Activated CD4-positive, alpha-beta T cell treated with anti-CD3 and anti-CD28 coated beads, Interleukin-2, amount 10 ng/mL, durations not matched to agents 24 days and 14 days (primary cell): ENCODE data around the gene HES1. TPM values are rescaled to one million over a fixed set of nuclear protein-coding genes. Genes with fewer than 3 reads are reported as not detected.
"Not testable (repeated sequence)": the region's sequence is repeated elsewhere in the genome, so short reads cannot be mapped to it uniquely, and the experiment has no call there.

ENCODE experiments used
- DNase-seq: peaks from one replicate; pipeline ENCODE4 v3.0.0; 2022
- H3K27ac Mint-ChIP-seq: one replicate; pipeline ENCODE4 v1.8.0; 2022; ENCODE audit warnings: mild to moderate bottlenecking, mixed read lengths
- H3K27me3 Mint-ChIP-seq: one replicate; pipeline ENCODE4 v1.8.0; 2022; ENCODE audit warnings: mixed read lengths
- H3K36me3 Mint-ChIP-seq: one replicate; pipeline ENCODE4 v1.8.0; 2022; ENCODE audit warnings: low read depth, mild to moderate bottlenecking, mixed read lengths
- H3K4me1 Mint-ChIP-seq: one replicate; pipeline ENCODE4 v1.8.0; 2021; ENCODE audit warnings: mixed read lengths
- H3K4me3 Mint-ChIP-seq: one replicate; pipeline ENCODE4 v1.8.0; 2022; ENCODE audit warnings: mild to moderate bottlenecking, moderate library complexity, mixed read lengths
- H3K9me3 Mint-ChIP-seq: one replicate; pipeline ENCODE4 v1.8.0; 2021; ENCODE audit warnings: mixed read lengths
- intact Hi-C: fragments of 100-400 bp; cut with micrococcal nuclease; formaldehyde crosslinking; loops from one replicate; pipeline ENCODE4 v1.15.1; 2023
- total RNA-seq: library from RNA; stranded (reverse); gene quantifications from 2 replicates; pipeline ENCODE4 v1.2.3, GENCODE V29; 2022

Gene HES1
- total RNA-seq, 1 donor from 2014 or later = 1.2 TPM

DNA sequence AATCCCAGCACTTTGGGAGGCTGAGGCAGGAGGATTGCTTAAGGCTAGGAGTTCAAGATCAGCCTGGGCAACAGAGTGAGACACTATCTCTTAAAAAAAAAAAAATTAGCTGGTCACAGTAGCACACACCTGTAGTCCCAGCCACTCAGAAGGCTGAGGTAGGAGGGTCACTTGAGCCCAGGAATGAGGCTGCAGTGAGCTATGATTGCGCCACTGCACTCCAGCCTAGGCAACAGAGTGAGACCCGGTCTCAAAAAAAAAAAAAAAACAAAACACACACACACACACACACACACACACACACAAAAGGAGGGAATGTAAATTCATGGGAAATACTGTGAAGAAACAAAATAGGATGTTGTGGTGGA lies 15.0 kb downstream of the HES1 start:
- H3K27ac Mint-ChIP-seq, DNase-seq, H3K4me1 Mint-ChIP-seq, H3K4me3 Mint-ChIP-seq, H3K36me3 Mint-ChIP-seq, intact Hi-C loops: not testable (repeated sequence)
- Mint-ChIP-seq H3K9me3 (peaks cover 15% of the 10 kb centered on the region), H3K27me3 (peaks cover 34% of the 10 kb centered on the region)

DNA sequence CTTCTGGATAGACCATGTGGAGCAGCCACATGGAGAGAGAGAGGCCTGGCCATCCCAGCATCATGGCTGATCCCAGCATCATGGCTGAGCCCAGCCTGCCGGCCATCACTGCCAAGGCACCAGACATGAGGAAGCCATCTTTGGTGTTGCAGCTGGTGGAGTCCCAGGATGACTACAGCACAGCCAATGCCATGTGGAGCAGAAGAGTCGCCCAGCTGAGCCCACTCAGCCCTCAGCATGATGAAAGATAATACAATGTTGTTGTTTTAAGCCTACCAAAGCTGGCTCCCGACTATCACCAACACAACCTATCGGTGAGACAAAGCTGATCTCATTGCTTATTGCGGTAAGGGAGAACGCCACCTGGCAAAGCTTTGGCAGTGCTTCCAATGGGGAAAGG lies 18.4 kb downstream of the HES1 start:
- Mint-ChIP-seq H3K9me3 (peaks cover 15% of the 10 kb centered on the region), H3K4me1 (no peaks in the 10 kb centered on the region), H3K27ac (no peak overlapping the region), H3K27me3 (peaks cover 37% of the 10 kb centered on the region), H3K36me3 (peaks cover 3% of the 10 kb centered on the region), H3K4me3 (no peak overlapping the region)
- no peak for DNase-seq
- intact Hi-C loops = no loop called here

DNA sequence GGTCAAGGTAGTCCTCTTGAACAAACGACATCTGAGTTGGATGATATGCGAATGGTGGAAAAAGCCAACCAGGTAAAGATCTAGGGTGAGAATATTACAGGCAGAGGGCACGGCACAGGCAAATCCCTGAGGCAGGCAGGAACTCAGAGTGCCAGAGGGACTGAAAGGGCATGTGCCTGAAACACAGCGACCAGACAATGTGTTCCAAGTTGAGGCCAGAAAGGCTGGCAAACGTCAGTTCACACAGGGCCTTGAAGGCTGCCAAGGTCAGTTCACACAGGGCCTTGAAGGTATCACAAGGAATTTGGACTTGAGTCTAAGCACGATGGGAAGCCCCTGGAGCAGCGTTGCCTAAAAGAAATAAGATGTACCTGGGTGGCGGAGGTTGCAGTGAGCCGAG lies 20.1 kb downstream of the HES1 start:
- Mint-ChIP-seq H3K27me3 (peaks cover 39% of the 10 kb centered on the region), H3K4me1 (no peaks in the 10 kb centered on the region), H3K27ac (no peak overlapping the region), H3K36me3 (peaks cover 3% of the 10 kb centered on the region), H3K9me3 (peaks cover 15% of the 10 kb centered on the region), H3K4me3 (no peak overlapping the region)
- intact Hi-C loops = no loop called here
- no peak for DNase-seq

DNA sequence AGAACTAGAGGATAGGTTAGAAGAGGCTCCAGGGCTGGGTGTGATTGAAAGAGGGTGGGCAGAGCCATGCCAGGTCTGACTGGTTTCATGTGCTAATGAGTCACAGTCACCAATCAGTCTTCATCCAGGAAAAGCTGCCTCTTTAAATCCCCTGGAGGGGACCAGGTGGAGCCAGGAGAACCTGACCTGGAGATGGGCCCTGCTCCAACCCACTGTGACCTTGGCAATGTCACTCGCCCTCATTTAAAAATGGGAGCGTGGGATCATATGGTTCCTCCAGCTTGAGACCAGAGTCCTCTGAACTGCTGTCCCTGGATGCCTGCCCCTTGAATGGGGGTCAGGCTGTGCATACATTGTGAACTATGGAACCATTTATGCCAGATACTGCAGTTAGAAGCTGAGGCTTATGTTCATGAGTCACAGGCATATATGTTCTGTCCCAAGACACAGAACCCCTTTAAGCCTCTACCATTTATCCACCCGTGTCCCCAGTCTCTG lies 23.0 kb downstream of the HES1 start:
- intact Hi-C loops = no loop called here
- H3K4me1 Mint-ChIP-seq = no peaks in the 10 kb centered on the region
- peaks cover 13% of the 10 kb centered on the region for H3K9me3 Mint-ChIP-seq
- H3K27ac Mint-ChIP-seq = no peak overlapping the region
- H3K4me3 Mint-ChIP-seq = no peak overlapping the region
- DNase-seq = no peak
- H3K36me3 Mint-ChIP-seq = peaks cover 3% of the 10 kb centered on the region
- H3K27me3 Mint-ChIP-seq = peaks cover 46% of the 10 kb centered on the region

DNA sequence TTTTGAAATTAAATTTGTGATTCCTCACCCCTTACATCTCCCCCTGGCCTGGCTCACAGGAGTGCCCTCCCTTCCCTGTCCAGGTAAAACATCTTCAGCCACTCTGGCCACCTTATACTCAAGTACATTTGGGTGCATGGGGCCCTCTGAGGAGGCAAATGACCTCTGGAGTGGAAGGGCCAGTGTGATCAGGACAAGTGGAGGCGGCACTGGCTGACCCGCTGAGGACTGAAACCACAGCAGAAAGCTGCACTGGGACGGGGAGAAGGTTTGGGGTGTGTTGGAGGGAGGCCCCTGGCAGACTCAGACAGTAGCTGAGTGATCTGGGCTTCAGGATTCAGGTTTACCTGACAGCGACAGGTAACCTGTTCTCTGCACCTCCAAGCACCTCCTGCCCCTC lies 24.2 kb downstream of the HES1 start:
- Mint-ChIP-seq H3K9me3 (peaks cover under 1% of the 10 kb centered on the region), H3K4me3 (no peak overlapping the region), H3K4me1 (no peaks in the 10 kb centered on the region), H3K27me3 (peaks cover 52% of the 10 kb centered on the region), H3K27ac (no peak overlapping the region), H3K36me3 (no peaks in the 10 kb centered on the region)
- intact Hi-C loops = no loop called here
- DNase-seq = no peak

DNA sequence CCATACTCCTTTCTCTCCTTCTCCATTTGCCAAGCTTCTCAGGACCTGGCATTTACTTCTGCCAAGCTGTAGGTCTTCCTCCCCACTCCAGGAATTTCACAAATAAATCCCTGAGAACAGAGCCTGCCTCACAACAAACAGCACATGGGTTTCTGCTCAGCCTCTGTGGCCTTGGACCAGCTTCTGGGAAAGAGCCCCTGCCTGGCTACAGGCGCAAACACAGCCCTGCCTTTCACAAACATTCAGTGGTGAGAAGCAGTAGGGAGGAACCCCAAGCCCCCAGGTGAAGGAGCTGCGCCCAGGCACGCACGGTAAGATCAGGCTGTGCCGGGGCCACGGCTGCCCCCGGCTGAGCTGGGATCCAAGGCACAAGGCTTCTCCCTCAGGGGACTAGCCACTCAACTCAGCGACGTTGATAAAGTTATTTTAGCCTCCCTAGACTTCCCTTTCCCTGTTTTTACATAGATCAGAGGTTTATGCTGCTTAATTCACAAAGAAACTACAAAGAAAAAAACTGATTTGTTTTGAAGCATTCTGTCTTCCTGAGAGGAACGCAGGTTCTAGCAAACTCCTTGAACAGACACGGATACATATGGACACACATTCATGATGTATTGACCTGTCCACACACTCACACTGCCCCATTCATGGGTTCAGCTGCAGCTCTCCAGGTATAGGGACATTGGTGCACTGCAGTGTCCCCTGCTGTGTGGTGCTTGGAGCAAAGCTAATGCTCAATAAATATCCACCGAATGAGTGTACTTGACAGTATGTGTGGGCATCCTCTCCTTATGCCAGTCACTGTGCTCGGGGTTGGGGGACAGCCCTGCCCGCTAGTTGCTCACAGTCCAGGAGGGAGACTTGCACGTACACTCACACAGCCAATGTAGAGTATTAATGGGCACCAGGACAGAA lies 25.4 kb downstream of the HES1 start:
- Mint-ChIP-seq H3K4me1 (no peaks in the 10 kb centered on the region), H3K27ac (no peak overlapping the region), H3K4me3 (no peak overlapping the region), H3K27me3 (peaks cover 56% of the 10 kb centered on the region), H3K9me3 (no peaks in the 10 kb centered on the region), H3K36me3 (no peaks in the 10 kb centered on the region)
- intact Hi-C loops = no loop called here
- DNase-seq = no peak

DNA sequence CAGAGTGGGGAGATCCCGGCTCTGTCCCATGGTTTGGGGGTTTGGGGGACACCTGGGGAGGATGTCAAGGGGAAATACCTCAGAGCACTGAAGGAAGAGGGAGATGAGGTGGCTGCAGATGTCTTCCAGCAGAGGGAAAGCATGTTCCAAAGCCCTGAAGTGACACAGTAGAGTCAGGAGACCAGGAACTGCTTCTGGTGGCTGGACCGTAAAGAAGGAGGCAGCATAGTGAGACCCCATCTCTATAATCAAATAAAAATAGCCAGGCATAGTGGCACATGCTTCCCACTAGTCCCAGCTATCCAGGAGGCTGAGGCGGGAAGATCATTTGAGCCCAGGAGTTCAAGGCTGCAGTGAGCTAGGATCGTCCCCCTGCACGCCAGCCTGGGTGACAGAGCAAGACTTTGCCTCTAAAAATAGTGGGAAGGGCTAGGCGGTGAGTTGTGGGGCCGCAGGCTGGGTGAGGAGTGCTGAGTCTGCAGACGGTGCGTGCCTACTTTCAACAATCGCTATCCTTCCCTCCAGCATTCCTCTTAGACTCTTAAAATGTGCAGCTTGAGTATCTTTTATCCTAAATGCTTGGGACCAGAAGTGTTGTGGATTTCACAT lies 26.2 kb downstream of the HES1 start:
- Mint-ChIP-seq H3K27me3 (peaks cover 58% of the 10 kb centered on the region), H3K36me3 (no peaks in the 10 kb centered on the region), H3K4me1 (no peaks in the 10 kb centered on the region), H3K27ac (no peak overlapping the region), H3K4me3 (no peak overlapping the region), H3K9me3 (no peaks in the 10 kb centered on the region)
- intact Hi-C loops = no loop called here
- DNase-seq = no peak

DNA sequence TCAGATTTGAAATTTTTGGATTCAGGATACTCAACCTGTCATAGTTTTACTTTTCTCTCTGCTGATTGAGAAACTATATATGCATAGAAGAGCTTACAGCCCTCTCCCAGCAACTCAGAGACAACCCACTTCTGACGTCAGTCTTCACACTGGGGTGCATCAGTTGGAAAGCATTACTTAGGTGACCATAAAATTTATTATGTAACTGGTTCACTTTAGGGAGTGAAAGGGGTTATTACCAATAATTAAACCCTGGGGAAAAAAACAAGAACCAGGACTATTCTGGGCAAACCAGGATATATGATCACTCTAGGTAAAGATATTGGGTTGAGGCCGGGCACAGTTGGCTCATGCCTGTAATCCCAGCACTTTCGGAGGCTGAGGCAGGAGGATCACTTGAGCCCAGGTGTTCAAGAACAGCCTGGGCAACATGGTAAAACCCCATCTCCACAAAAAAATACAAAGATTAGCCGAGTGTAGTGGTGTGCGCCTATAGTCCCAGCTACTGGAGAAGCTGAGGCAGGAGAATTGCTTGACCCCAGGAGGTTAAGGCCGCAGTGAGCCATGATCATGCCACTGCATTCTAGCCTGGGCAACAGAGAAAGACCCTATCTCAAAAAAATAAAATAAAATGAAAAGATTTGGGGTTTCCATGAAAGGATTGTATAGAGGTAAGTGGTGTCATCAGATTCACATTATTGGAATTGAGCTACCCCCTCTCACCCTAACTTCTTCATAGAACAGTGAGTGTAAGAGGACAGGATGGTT lies 27.1 kb downstream of the HES1 start:
- DNase-seq = no peak
- Mint-ChIP-seq H3K4me1 (no peaks in the 10 kb centered on the region), H3K4me3 (no peak overlapping the region), H3K27me3 (peaks cover 61% of the 10 kb centered on the region), H3K36me3 (no peaks in the 10 kb centered on the region), H3K27ac (no peak overlapping the region), H3K9me3 (no peaks in the 10 kb centered on the region)
- intact Hi-C loops = no loop called here

DNA sequence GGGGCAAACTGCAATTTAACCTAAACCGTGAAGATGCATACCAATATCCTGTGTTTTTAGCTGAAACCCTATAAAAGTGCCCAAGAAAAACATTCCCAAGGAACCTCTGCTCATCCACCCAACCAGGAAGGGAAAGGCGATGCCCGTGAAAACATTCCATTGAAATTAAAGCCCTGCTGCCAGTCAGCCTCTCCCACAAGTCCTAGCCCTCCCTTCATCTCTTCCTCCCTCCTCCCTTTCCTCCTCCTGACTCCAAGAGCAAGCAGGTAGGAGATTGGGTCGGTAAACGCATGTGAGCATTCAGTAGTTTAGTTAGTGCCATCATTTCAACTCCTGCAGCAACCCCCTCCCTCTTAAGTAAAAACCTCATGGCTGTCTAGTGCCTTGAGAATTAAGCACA lies 27.7 kb downstream of the HES1 start:
- Mint-ChIP-seq H3K36me3 (no peaks in the 10 kb centered on the region), H3K4me1 (no peaks in the 10 kb centered on the region), H3K27me3 (peaks cover 61% of the 10 kb centered on the region), H3K4me3 (no peak overlapping the region), H3K9me3 (no peaks in the 10 kb centered on the region), H3K27ac (no peak overlapping the region)
- intact Hi-C loops = no loop called here
- DNase-seq = no peak

DNA sequence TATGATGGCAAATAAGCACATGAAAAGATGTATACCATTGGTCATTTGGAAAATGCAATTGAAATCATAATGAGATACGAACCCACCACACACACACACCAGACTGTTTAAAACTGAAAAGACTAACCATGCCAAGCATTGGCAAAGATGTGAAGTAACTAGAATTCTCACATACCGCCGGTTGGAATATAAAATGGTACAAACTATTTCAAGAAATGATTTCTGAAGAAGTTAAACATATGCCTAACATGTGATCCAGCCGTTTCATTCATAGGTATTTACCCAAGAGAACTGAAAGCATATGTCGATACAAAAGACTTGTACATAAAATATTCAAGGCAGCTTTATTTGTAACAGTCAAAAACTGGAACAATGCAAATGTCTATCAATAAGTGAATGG lies 28.9 kb downstream of the HES1 start:
- no peaks in the 10 kb centered on the region for H3K9me3 Mint-ChIP-seq
- H3K36me3 Mint-ChIP-seq = no peaks in the 10 kb centered on the region
- DNase-seq = no peak
- no peak overlapping the region for H3K27ac Mint-ChIP-seq
- no peak overlapping the region for H3K4me3 Mint-ChIP-seq
- intact Hi-C loops = no loop called here
- peaks cover 2% of the 10 kb centered on the region for H3K4me1 Mint-ChIP-seq
- H3K27me3 Mint-ChIP-seq = peaks cover 70% of the 10 kb centered on the region

DNA sequence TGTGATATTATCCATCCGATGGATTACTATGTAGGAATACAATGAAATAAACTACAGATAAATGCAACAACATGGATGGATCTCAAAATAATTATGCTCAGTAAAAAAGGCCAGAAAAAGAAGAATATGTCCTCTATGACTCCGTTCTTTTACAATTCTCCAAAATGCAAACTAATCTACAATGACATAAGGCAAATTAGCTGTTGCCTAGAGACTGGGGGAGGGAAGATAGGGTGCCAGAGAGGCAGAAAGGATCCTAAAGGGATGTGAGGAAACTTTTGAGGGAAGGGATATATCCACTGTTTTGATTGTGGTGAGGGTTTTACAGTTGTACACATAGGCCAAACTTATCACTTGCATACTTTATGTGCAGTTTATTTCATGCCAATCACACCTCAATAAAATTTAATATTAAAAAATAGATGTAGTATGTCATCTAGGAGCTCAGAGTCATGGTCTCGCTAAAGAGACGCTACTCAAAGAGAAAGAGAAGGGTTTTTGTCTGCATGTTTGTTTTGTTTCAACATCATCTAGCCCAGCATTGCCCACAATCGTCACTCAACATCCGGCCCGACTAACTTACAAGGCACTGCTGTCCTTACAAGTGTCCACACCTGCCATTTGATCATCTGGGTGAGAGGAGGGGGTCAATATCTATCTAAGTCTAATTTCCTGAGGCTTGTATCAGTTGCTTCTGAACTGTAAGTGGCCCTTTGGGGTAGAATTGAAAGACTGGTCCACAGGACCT lies 29.5 kb downstream of the HES1 start:
- peaks cover 2% of the 10 kb centered on the region for H3K4me1 Mint-ChIP-seq
- intact Hi-C loops = no loop called here
- DNase-seq = no peak

DNA sequence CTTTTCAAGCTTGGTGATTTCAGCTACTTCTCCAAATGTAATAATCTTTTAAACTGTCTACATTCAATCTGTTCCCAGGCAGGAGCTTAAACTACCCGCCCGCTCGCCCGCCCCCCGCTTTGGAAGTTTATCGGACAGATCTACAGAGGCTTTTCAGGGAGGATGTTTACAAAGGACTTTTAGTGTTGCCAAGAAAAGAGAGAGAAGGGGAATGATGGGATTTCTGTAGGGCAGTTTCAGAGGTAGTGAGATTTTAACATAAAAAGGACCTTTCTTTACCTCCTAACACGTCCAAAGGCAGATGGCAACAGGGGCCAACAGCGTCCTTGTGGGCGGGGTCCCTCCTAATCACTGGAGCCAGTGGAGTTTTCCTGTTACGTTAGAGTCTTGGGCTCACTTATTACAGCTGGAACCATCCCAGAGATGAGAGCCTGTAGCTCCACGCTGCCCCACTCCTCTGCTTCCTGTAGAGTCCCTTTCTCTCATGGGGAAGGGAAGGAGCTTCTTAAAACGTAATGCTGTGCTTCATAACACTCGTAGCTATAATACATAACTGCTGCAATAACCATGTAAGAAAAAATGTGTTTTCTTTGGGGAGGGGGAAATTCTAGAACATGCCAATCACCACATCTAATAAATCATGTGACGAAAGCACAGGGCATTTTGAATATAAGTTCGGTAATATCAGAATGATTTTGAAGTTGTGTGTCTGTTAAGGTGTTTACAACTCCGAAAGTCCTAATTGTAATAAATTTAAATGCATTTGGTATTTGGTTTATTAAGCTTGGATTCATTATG lies 30.9 kb downstream of the HES1 start:
- no peak overlapping the region for H3K4me3 Mint-ChIP-seq
- intact Hi-C loops = no loop called here
- no peaks in the 10 kb centered on the region for H3K9me3 Mint-ChIP-seq
- H3K36me3 Mint-ChIP-seq = no peaks in the 10 kb centered on the region
- H3K27ac Mint-ChIP-seq = no peak overlapping the region
- no peak for DNase-seq
- peaks cover 2% of the 10 kb centered on the region for H3K4me1 Mint-ChIP-seq
- H3K27me3 Mint-ChIP-seq = peaks cover 59% of the 10 kb centered on the region

More for the DNA sequence above, 29.5 kb downstream of the HES1 start:
- Mint-ChIP-seq H3K27ac (no peak overlapping the region), H3K4me3 (no peak overlapping the region), H3K9me3 (no peaks in the 10 kb centered on the region), H3K36me3 (no peaks in the 10 kb centered on the region), H3K27me3 (peaks cover 70% of the 10 kb centered on the region)
